GM23338 (cell line): Measurements from ENCODE around the gene TPRKB.
"Not testable (repeated sequence)": the region's sequence is repeated elsewhere in the genome, so short reads cannot be mapped to it uniquely, and the experiment has no call there.

Experiments used
- CTCF ChIP-seq, 2 experiments: fragments of 200-600 bp in 1 of 2; sonication (generic) in 1 of 2; conservative IDR thresholded peaks; 2 replicates each; pipeline versions ENCODE4 v1.5.1 to v1.6.1; 2016 to 2017; ENCODE audit warnings: antibody characterized with exemption in 2 of 2, low read depth in 2 of 2, mild to moderate bottlenecking in 2 of 2, moderate library complexity in 1 of 2
- EZH2 ChIP-seq: fragments of 200-600 bp; sonication (generic); IDR thresholded peaks from one replicate; pipeline ENCODE4 v1.8.0; 2017; ENCODE audit warnings: antibody characterized with exemption, mild to moderate bottlenecking, low read depth; ENCODE audit not compliant: unreplicated experiment
- EZH2phosphoT487 ChIP-seq: fragments of 200-600 bp; sonication (generic); IDR thresholded peaks from one replicate; pipeline ENCODE4 v1.8.1; 2018; ENCODE audit warnings: antibody characterized with exemption; ENCODE audit not compliant: unreplicated experiment
- ZNF331 ChIP-seq: fragments of 250-450 bp; sonication (Bioruptor Pico); IDR thresholded peaks from 2 replicates; pipeline ENCODE4 v1.5.0; 2020; ENCODE audit warnings: low read depth, mild to moderate bottlenecking, moderate library complexity
- TF ChIP-seq, protein P1 (sequence below): IDR thresholded peaks from one replicate; pipeline ENCODE4 v1.6.1; 2018; ENCODE audit warnings: antibody characterized with exemption; ENCODE audit not compliant: unreplicated experiment

GRCh38 chr2:73684325-73684724, 52.8 kb downstream of the TPRKB start:
- TF ChIP-seq EZH2phosphoT487; CTCF (conservative IDR thresholded peaks at IDR 0.05; ENCODE audit: low read depth in 2 of 2); EZH2; ZNF331 (CRISPR knock-in tag): not testable (repeated sequence)
- TF ChIP-seq, protein P1, sequence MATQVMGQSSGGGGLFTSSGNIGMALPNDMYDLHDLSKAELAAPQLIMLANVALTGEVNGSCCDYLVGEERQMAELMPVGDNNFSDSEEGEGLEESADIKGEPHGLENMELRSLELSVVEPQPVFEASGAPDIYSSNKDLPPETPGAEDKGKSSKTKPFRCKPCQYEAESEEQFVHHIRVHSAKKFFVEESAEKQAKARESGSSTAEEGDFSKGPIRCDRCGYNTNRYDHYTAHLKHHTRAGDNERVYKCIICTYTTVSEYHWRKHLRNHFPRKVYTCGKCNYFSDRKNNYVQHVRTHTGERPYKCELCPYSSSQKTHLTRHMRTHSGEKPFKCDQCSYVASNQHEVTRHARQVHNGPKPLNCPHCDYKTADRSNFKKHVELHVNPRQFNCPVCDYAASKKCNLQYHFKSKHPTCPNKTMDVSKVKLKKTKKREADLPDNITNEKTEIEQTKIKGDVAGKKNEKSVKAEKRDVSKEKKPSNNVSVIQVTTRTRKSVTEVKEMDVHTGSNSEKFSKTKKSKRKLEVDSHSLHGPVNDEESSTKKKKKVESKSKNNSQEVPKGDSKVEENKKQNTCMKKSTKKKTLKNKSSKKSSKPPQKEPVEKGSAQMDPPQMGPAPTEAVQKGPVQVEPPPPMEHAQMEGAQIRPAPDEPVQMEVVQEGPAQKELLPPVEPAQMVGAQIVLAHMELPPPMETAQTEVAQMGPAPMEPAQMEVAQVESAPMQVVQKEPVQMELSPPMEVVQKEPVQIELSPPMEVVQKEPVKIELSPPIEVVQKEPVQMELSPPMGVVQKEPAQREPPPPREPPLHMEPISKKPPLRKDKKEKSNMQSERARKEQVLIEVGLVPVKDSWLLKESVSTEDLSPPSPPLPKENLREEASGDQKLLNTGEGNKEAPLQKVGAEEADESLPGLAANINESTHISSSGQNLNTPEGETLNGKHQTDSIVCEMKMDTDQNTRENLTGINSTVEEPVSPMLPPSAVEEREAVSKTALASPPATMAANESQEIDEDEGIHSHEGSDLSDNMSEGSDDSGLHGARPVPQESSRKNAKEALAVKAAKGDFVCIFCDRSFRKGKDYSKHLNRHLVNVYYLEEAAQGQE = not testable (repeated sequence)
